HG02970 (cell line): ENCODE measurements around the gene DUOX2.
"Not testable (repeated sequence)": the region's sequence is repeated elsewhere in the genome, so short reads cannot be mapped to it uniquely, and the experiment has no call there.

Experiments used
- ATAC-seq: cut with Tn5 transposase; IDR thresholded peaks from one replicate; pipeline ENCODE4 v1.9.1; 2021; ENCODE audit warnings: mild to moderate bottlenecking, moderate library complexity, moderate number of reproducible peaks; ENCODE audit not compliant: unreplicated experiment, low FRiP score

The DUOX2 gene

GRCh38 chr15:45077391-45077790 is 36.6 kb downstream of the DUOX2 start:
- ATAC-seq = not testable (repeated sequence)

GRCh38 chr15:45075440-45076320 is 38.3 kb downstream of the DUOX2 start:
- ATAC-seq = not testable (repeated sequence)

- not testable (repeated sequence) for ATAC-seq
Measured at GRCh38 chr15:45073602-45074001, 40.4 kb downstream of the DUOX2 start.

- not testable (repeated sequence) for ATAC-seq
Measured at GRCh38 chr15:45069942-45070360, 44.0 kb downstream of the DUOX2 start.

- ATAC-seq = no peak
Measured at GRCh38 chr15:45064386-45064785, 49.6 kb downstream of the DUOX2 start.

- ATAC-seq = not testable (repeated sequence)
Measured at GRCh38 chr15:45062301-45062700, 51.7 kb downstream of the DUOX2 start.

- not testable (repeated sequence) for ATAC-seq
Measured at GRCh38 chr15:45058690-45059675, 55.0 kb downstream of the DUOX2 start.

GRCh38 chr15:45052676-45053075 is 61.3 kb downstream of the DUOX2 start:
- ATAC-seq = not testable (repeated sequence)

GRCh38 chr15:45050587-45050986 is 63.4 kb downstream of the DUOX2 start:
- no peak for ATAC-seq

GRCh38 chr15:45048794-45049631 is 65.0 kb downstream of the DUOX2 start:
- ATAC-seq = no peak

- ATAC-seq = not testable (repeated sequence)
Measured at GRCh38 chr15:45048449-45048793, 65.6 kb downstream of the DUOX2 start.

GRCh38 chr15:45044270-45044669 is 69.7 kb downstream of the DUOX2 start:
- ATAC-seq = not testable (repeated sequence)

GRCh38 chr15:45042859-45043258 is 71.1 kb downstream of the DUOX2 start:
- not testable (repeated sequence) for ATAC-seq
